Umbilical cord (tissue), 2 donors: ENCODE measurements around the gene HOXD3. TPM values are rescaled to one million over a fixed set of nuclear protein-coding genes. Genes with fewer than 3 reads are reported as not detected.

Experiments used
- DNase-seq: peaks from one replicate; pipeline ENCODE4 v3.0.0-alpha.2; 2015; ENCODE audit warnings: low spot score
- total RNA-seq: library from RNA; depleted of rRNA; stranded (reverse); fragments of >200 nt; gene quantifications from one replicate; pipeline ENCODE4 v1.2.3, GENCODE V29; 2014; ENCODE audit warnings: low replicate concordance; ENCODE audit not compliant: insufficient read depth

HOXD3 gene
- total RNA-seq, 1 donor from 2014 or later = not detected

DNA sequence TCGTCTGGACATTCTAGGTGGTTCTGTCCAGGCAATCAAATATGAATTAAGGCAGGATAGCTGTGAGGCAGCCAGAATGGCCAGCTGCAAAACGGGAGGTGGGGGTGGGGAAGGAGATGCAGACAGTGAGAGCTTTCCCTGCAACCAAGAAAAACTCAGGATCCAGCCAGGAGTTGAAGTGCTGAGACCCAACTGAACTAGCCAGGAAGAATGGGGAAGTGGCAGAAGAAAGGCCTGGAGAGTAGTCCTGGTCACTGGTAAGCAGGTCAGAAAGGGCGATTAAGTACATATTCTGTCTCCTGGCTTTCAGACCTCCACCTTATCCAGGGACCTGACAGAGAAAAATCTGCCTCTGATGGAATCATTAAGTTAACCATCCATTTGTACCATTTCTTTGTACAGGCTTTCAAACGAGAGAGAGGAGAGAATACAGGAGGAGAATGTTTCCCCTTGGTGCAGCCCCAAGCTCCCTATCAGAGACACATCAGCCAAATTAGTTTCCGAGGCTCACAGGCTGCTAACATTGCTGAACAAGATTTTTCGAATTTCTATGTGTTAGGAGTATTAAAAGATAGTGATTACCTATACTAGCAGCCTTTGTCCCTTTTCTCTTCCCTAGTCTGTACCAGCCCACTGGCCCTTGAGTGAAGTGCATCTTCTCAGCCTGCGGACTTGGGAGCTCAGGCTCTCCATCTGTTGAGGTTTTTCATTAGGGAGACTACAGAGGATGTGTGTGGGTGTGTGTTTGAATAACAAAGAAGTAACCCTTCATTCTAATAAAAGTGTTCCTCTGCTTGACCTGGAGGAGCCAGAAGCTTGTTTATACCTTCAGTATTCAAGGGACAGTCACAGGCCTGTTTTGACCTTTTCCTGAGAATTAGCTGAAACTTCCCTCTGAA, 18.9 kb downstream of the HOXD3 start:
- no peak for DNase-seq

GRCh38 chr2:176177580-176178037, 20.5 kb downstream of the HOXD3 start:
- DNase-seq = no peak

DNA sequence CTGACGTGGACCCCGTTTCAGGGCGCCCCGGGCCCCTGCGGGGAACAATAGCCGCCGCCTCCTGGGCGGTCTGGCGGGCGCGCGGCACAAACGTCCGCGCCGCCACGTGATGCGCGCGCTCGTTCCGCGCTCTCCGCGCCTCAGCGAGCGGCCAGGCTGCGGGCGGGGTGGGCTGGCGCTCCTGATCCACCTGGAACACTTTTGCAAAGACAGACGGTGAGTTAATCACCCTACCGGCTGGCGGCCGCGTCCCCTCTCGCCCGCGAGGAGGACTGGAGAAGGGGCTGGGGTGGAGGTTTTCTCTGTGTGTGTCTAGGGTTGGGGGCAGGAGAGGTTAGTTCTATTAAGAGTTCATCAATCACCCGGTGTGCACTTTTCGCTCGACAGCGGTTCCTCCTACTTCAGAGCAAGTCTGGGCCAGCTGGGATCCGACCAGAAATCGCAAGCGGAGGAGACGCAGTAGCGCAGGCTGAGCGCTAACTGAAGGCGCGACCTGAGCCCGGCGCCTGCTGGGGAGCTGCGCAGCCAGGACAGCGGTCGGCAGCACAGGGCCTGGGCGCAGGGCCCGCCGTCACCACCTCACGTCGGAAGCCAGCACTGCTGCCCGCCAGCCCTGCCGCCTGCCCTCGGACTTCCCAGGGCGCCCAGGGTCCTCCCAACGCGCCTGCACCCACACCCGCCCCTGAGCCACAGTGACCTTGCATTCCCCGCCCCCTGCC, 21.1 kb downstream of the HOXD3 start:
- peak; percentile 25 for DNase-seq

DNA sequence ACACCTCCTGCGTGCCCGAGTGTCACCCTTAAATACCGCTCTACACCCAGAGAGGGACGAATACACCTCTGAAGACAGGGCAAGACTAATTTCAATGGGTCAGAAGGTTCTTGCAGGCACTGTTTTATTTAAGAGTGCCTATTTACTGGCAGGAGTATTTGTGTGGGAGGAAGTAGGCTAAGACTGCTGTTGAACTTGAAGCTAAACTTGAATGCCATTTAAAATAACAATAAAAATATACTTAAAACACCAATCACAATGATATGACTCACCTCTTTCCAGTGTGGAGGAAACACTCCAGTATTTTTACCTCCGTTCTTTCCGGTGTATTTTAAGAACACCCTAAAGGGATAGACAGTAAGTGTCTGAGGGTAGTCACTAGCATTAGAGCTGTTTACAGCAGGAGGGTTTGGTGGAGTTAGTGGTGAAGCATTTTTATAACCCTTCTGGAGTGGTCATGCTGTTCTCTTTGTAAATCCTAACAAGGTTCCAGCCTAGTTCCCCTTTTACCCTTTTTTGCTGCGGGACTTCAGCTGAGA, 21.7 kb downstream of the HOXD3 start:
- no peak for DNase-seq

DNA sequence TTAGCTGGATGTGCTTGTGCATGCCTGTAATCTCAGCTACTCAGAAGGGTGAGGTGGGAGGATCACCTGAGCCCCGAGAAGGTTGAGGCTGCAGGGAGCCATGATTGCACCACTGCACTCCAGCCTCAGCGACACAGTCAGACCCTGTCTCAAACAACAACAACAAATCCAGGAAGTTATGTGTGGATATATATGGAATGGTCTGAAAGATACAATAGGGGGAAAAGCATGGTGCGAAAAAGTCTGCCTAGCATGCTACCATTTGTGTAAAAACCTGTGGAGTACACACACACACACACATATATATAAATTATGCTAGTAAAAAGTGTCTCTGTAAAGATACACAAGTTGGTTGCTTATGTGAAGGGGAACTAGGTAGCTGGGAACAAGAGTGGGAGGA, 24.4 kb downstream of the HOXD3 start:
- DNase-seq = no peak

- no peak for DNase-seq
Measured at GRCh38 chr2:176182671-176183070, 25.6 kb downstream of the HOXD3 start.

DNA sequence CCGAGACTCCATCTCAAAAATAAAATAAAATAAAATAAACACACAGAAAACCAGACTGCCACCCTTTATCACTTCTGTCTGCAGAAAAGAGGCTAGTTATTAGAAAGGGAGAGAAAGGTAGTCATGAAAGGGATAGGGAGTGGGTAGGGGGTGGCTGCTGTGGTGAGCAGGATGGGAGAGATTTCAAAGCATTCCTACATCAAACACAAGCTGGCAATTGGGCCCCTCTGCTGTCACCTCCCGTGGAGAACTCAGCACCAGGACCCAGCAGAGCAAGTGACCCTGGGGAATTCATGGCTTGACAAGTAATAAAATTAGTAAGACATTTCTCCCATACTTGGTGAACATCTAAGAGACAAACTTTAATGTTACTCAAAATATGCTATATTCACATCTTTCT, 27.6 kb downstream of the HOXD3 start:
- no peak for DNase-seq

- no peak for DNase-seq
Measured at GRCh38 chr2:176186024-176186423, 28.9 kb downstream of the HOXD3 start.

DNA sequence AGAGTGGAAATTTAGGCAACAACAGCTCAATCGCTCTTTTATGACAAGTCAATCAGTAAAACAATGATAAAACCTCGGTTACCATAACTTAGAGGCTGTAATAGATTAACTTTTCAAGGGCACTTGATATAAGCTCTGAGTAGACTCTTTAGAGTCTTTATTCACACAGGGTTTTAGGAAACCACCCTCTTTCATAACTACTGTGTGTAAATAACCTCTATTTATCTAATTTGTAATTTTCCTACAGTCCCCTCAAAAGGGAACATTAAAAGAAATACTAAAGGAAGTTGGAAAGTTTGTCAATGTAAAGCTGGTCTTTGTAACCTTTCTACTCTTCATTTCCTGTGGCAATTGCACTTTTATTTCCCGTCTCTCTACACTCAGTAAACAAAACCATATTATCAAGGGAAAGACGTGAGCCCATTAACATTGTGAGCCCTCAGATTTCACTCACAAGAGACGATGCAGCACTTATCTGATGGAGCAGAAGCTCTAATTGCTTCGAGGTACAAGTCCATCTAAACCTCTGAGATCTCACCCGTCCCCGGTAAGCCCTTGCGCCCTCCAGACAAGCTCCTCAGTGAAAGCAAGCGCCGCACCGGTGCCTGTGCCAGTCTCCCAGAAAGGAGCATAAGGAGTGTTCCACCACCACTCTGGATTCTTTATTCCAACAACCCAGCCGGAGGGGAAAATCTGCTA, 30.2 kb downstream of the HOXD3 start:
- DNase-seq = no peak

GRCh38 chr2:176187899-176188773, 31.0 kb downstream of the HOXD3 start, which contains the start of gene HOXD1:
TSS of gene HOXD1 (plus strand) at chr2:176188668. CDS start at chr2:176188802, 134 bp downstream.
- DNase-seq = no peak

GRCh38 chr2:176188774-176189680, 31.9 kb downstream of the HOXD3 start:
- no peak for DNase-seq

DNA sequence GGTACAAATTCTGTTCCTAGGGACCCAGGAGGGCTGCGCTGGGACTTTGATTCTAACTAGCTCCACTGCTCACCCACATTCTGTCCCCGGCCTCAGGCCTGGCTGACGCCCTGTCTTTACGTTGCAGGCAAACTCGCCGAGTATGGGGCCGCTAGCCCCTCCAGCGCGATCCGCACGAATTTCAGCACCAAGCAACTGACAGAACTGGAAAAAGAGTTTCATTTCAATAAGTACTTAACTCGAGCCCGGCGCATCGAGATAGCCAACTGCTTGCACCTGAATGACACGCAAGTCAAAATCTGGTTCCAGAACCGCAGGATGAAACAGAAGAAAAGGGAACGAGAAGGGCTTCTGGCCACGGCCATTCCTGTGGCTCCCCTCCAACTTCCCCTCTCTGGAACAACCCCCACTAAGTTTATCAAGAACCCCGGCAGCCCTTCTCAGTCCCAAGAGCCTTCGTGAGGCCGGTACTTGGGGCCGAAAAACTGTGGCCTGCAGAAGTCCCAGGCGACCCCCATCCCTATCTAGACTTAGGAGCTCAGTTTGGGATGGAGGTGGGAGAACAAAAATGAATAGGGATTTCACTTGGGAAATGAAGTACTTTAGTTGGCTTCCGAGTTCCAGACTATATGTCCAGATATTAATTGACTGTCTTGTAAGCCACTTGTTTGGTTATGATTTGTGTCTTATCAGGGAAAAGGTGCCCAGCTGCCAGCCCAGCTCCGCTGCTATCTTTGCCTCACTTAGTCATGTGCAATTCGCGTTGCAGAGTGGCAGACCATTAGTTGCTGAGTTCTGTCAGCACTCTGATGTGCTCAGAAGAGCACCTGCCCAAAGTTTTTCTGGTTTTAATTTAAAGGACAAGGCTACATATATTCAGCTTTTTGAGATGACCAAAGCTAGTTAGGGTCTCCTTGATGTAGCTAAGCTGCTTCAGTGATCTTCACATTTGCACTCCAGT, 32.9 kb downstream of the HOXD3 start:
- DNase-seq = no peak

DNA sequence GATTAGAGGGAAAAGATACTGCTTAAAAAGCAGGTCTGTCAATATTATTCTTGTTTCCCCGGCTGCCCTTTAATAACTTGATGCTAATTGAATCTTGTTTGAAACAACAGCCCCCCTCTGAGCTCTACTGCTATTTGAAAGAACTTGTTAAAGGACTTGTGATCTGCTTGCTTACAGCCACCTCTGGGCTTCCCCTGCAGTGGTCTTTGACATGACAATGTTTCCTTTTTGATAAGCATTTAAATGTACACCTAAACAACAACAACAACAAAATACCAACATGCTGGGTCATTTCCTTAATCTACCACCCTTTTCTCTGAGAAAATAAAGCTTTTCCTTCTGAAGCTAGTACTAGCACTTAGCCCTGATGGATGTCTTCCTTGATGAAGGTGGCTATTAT, 35.2 kb downstream of the HOXD3 start:
- no peak for DNase-seq

DNA sequence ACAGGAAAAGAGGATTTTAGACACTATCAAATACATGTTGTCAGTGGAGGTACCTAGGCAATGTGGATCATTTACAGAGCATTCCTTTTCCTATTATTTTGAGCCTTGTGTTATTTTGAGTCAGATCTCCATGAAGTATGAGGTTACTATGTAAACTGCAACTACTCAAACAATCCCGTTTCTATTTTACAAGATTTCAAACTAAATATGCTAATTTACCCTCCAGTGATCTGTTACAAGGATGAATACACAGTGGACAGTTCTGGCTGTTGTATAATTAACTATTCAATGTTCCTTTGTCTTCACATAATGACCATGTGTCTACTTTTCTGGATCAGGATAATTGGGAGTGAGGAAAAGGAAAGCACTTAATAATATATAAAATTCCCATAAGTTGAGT, 35.9 kb downstream of the HOXD3 start:
- DNase-seq = no peak

DNA sequence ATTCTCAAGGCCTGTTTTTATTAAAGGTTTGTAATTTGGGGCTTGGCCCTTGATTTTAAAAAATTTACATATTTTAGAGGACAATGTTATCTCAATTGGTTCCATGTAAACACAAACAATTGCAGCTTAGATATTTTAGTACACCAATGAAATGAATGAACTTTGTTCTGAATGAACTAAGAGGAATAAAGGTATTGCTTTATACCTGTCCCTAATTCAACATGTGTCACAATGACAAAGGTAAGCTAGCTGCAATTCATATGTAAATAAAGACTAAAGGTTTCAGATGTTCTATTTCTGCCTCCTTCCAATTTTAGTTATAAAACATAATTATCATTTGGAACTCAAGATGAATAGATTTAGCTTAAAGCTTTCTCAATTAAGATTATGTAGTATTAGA, 42.8 kb downstream of the HOXD3 start:
- DNase-seq = no peak

GRCh38 chr2:176200971-176201370, 43.9 kb downstream of the HOXD3 start:
- DNase-seq = no peak

- no peak for DNase-seq
Measured at GRCh38 chr2:176202491-176202890, 45.4 kb downstream of the HOXD3 start.

- no peak for DNase-seq
Measured at GRCh38 chr2:176205126-176205525, 48.0 kb downstream of the HOXD3 start.

GRCh38 chr2:176206136-176206535, 49.0 kb downstream of the HOXD3 start:
- DNase-seq = no peak
